Measurements from ENCODE around the gene C10orf90. TPM values are rescaled to one million over a fixed set of nuclear protein-coding genes. Genes with fewer than 3 reads are reported as not detected.
"Not testable (repeated sequence)": the region's sequence is repeated elsewhere in the genome, so short reads cannot be mapped to it uniquely, and the experiment has no call there.

Gene C10orf90
- total RNA-seq, 4 donors from 2014 or later: 0.06 TPM; not detected in 3

DNA sequence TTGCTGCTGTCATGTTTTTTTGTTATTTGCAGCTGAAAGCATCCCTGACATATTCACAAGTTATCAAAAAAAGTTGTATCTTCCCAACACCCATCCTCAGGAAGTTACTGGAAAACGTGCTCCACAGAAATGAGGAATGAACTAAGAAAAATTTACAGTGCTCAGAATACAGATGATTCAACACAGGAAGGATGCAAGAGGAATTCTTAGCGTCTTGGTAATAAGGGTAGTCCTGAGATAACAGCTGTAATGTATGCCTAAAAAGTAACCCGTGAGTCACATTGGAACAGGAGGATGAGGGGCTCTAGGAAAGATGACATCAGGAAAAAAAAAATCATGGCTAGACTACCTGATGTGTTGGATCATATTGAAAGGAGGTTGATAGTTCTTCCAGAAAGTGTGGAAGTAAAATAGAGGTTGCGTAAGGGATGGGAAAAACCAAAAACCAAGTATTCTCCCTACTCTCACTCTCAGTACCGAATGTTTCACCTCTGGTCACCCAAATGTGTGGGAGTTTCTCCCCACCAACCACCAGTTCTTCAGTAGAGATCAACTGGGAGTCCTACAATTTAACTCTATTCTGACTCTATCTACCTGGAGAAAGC lies 286.1 kb downstream of the C10orf90 start:
- WGBS: 82% methylated on average over 5 of the region's 5 CpGs
- Histone ChIP-seq H3K4me1 (peaks cover 8 to 20% (median 17%) of the 10 kb centered on the region in 4 donors), H3K9me3 (no peaks in the 10 kb centered on the region), H3K27ac (replicated peaks in 1 of 4) (no peak overlapping the region), H3K36me3 (no peaks in the 10 kb centered on the region), H3K27me3 (peaks cover 0 to 42% (median 4%) of the 10 kb centered on the region in 4 donors), H3K4me3 (no peak overlapping the region)
- DNase-seq (ENCODE audit: extremely low spot score): no peak
- intact Hi-C loops (cut with DNase I): loop anchor here (10.0 kb wide), 1 partner anchor 400 kb away; no protein-coding TSS in a partner anchor
- TF ChIP-seq EP300 (IDR thresholded peaks at IDR 0.05): no peak
- TF ChIP-seq, protein P1, sequence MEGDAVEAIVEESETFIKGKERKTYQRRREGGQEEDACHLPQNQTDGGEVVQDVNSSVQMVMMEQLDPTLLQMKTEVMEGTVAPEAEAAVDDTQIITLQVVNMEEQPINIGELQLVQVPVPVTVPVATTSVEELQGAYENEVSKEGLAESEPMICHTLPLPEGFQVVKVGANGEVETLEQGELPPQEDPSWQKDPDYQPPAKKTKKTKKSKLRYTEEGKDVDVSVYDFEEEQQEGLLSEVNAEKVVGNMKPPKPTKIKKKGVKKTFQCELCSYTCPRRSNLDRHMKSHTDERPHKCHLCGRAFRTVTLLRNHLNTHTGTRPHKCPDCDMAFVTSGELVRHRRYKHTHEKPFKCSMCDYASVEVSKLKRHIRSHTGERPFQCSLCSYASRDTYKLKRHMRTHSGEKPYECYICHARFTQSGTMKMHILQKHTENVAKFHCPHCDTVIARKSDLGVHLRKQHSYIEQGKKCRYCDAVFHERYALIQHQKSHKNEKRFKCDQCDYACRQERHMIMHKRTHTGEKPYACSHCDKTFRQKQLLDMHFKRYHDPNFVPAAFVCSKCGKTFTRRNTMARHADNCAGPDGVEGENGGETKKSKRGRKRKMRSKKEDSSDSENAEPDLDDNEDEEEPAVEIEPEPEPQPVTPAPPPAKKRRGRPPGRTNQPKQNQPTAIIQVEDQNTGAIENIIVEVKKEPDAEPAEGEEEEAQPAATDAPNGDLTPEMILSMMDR (IDR thresholded peaks at IDR 0.05): no peak

DNA sequence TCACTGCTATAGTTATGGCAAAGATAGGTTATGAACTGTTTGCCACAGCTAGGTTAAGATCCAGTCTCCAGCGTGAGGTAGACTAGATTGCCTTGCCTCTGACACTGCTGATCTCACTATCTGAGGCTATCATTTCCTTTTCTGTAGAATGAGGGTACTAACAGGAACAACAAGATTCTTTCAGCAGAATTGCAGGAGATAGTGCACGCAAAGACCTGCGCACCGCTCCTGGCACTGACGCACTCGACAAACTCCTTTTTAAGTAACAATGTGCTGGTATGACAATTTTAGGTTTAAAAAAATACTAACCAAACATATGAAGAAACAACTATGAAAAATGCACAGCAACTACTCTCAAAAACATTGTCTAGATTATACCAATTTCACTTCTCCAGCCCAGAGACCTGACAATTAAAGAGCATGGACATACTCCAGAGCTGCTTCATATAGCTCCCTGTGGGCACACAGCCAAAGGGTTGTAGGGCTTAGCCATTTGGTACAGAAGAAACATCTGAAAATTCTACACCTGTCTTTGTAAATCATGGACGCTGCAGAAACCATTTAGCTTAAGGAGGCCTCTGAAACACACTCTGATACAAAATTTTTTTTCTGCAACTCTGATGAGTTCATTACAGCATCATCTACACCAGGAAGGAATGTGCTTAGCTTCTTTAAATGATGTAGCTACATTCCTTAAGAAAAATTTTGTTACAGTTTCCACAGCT lies 290.0 kb downstream of the C10orf90 start:
- no peaks in the 10 kb centered on the region for H3K36me3 ChIP-seq
- H3K27ac ChIP-seq (replicated peaks in 1 of 4): no peak overlapping the region
- H3K4me3 ChIP-seq: no peak overlapping the region
- H3K4me1 ChIP-seq: no peaks in the 10 kb centered on the region
- 90% methylated on average over 7 of the region's 7 CpGs for WGBS
- DNase-seq (ENCODE audit: extremely low spot score): peak; percentile 66
- intact Hi-C loops (cut with DNase I): loop anchor here (10.0 kb wide), 1 partner anchor 396 kb away; no protein-coding TSS in a partner anchor
- H3K27me3 ChIP-seq: peaks cover 0 to 7% (median 0%) of the 10 kb centered on the region in 4 donors
- no peaks in the 10 kb centered on the region for H3K9me3 ChIP-seq
- TF ChIP-seq EP300 (IDR thresholded peaks at IDR 0.05): no peak
- no peak for TF ChIP-seq POLR2A (IDR thresholded peaks at IDR 0.05; ENCODE audit: low read depth)
- TF ChIP-seq, protein P1 (IDR thresholded peaks at IDR 0.05): no peak
- no peak for TF ChIP-seq POLR2AphosphoS5 (IDR thresholded peaks at IDR 0.05)

DNA sequence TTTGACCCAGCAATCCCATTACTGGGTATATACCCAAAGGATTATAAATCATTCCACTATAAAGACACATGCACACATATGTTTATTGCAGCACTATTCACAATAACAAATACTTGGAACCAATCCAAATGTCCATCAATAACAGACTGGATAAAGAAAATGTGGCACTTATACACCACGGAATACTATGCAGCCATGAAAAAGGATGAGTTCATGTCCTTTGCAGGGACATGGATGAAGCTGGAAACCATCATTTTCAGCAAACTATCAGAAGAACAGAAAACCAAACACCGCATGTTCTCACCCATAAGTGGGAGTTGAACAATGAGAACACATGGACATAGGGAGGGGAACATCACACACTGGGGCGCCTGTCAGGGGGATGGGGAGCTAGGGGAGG lies 291.3 kb downstream of the C10orf90 start:
- H3K36me3 ChIP-seq; H3K27me3 ChIP-seq; H3K9me3 ChIP-seq; DNase-seq (ENCODE audit: extremely low spot score); H3K4me1 ChIP-seq; H3K27ac ChIP-seq (replicated peaks in 1 of 4); H3K4me3 ChIP-seq; intact Hi-C loops (cut with DNase I): not testable (repeated sequence)
- WGBS: 89% methylated on average over 3 of the region's 3 CpGs

DNA sequence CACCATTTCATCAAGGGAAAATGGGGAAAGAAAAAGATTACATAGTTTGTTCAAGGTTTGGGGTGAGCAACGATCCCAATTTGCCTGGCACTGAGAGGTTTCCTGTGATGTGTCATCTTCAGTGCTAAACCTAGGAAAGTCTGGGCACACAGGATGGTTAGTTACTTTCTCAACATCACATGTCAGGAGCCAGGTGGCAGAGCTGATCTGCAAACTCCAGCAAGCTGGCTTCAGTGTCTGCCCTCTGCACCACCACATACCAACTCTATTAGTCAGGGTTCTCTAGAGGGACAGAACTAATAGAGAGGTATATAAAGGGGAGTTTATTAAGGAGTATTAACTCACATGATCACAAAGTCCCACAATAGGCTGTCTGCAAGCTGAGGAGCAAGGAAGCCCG lies 293.5 kb downstream of the C10orf90 start:
- WGBS: 94% methylated on average over 2 of the region's 2 CpGs
- H3K27me3 ChIP-seq: no peaks in the 10 kb centered on the region
- H3K4me3 ChIP-seq: no peak overlapping the region
- H3K36me3 ChIP-seq: no peaks in the 10 kb centered on the region
- no peak for TF ChIP-seq POLR2AphosphoS5 (IDR thresholded peaks at IDR 0.05)
- TF ChIP-seq POLR2A (IDR thresholded peaks at IDR 0.05; ENCODE audit: low read depth): no peak
- no peak for TF ChIP-seq EP300 (IDR thresholded peaks at IDR 0.05)
- TF ChIP-seq, protein P1 (IDR thresholded peaks at IDR 0.05): no peak
- peaks cover 0 to 9% (median 2%) of the 10 kb centered on the region in 4 donors for H3K9me3 ChIP-seq
- no peak for DNase-seq (ENCODE audit: extremely low spot score)
- H3K27ac ChIP-seq (replicated peaks in 1 of 4): no peak overlapping the region
- intact Hi-C loops (cut with DNase I): no loop called here
- H3K4me1 ChIP-seq: no peaks in the 10 kb centered on the region

DNA sequence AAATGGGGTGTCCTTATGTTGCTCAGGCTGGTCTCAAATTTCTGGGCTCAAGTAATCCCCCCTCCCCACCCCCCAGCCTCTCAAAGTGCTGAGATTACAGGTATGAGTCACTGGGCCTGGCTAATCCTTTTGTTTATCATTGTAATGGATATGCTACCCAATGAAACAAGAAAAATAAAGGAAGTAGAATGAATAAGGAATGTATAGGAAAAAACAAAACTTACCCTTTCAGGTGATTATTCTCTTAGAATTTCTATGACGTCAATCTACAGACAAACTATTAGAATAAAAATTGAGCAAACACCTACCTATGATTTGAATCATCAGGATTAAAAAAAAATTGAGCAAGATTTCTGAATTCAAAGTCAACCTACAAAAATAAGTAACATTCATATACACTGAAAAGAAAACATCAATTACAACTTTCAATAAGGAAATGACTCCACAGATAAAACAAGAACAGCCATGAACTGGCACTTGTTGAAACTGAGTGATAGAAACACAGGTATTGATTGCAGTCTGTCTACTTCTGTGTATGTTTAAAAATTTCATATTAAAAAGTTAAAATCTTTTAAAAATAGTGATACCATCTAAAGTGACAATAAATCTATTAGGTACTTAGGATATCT lies 294.5 kb downstream of the C10orf90 start:
- intact Hi-C loops (cut with DNase I): no loop called here
- Histone ChIP-seq H3K4me3 (no peak overlapping the region), H3K4me1 (no peaks in the 10 kb centered on the region), H3K27me3 (no peaks in the 10 kb centered on the region), H3K36me3 (no peaks in the 10 kb centered on the region), H3K27ac (replicated peaks in 1 of 4) (no peak overlapping the region), H3K9me3 (peaks cover 0 to 9% (median 2%) of the 10 kb centered on the region in 4 donors)
- TF ChIP-seq POLR2A (IDR thresholded peaks at IDR 0.05; ENCODE audit: low read depth) (no peak), POLR2AphosphoS5 (IDR thresholded peaks at IDR 0.05) (no peak), EP300 (IDR thresholded peaks at IDR 0.05) (no peak)
- TF ChIP-seq, protein P1 (IDR thresholded peaks at IDR 0.05): no peak
- DNase-seq (ENCODE audit: extremely low spot score): no peak
- 93% methylated on average over 1 of the region's 1 CpG for WGBS
